LNCaP clone FGC (cell line): ENCODE data around the gene HIVEP3.

ENCODE experiments used
- DNase-seq: peaks from one replicate; pipeline ENCODE4 v3.0.0-alpha.2; 2011; ENCODE audit warnings: low read depth
- H3K4me3 ChIP-seq: 2 replicates; pipeline ENCODE4 v1.5.1; 2011; ENCODE audit warnings: mild to moderate bottlenecking, low read depth, low read length, control low read depth
- TF ChIP-seq, protein P1 (sequence below): IDR thresholded peaks from 2 replicates; pipeline ENCODE4 v1.5.1; 2012; ENCODE audit warnings: mild to moderate bottlenecking; ENCODE audit not compliant: control insufficient read depth, insufficient read depth; ENCODE audit errors: extremely low read depth

The HIVEP3 gene

DNA sequence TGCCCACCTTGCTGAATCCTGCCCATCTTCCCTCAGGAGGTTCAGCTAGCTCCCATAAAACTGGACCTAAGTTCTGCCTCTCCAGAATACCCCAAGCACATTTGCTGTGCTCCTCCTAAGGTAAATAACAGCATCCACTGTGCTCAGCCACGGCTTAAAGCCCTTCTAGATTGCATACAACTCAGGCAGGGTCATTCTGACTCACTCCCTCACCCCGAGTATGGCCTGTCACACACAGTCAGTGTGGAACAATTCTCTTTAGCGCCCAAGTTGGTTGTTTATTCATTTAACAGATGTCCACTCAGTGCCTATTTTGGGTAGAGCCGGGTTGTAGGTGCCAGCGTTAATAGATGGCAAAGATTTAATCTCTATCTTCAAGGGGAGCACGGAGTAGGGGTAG lies 286.8 kb downstream of the HIVEP3 start:
- H3K4me3 ChIP-seq: no peak overlapping the region
- TF ChIP-seq, protein P1, sequence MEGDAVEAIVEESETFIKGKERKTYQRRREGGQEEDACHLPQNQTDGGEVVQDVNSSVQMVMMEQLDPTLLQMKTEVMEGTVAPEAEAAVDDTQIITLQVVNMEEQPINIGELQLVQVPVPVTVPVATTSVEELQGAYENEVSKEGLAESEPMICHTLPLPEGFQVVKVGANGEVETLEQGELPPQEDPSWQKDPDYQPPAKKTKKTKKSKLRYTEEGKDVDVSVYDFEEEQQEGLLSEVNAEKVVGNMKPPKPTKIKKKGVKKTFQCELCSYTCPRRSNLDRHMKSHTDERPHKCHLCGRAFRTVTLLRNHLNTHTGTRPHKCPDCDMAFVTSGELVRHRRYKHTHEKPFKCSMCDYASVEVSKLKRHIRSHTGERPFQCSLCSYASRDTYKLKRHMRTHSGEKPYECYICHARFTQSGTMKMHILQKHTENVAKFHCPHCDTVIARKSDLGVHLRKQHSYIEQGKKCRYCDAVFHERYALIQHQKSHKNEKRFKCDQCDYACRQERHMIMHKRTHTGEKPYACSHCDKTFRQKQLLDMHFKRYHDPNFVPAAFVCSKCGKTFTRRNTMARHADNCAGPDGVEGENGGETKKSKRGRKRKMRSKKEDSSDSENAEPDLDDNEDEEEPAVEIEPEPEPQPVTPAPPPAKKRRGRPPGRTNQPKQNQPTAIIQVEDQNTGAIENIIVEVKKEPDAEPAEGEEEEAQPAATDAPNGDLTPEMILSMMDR: no peak
- no peak for DNase-seq

- no peak for DNase-seq
- no peak overlapping the region for H3K4me3 ChIP-seq
- TF ChIP-seq, protein P1: no peak
Measured at GRCh38 chr1:41631154-41631553, 287.6 kb downstream of the HIVEP3 start.

DNA sequence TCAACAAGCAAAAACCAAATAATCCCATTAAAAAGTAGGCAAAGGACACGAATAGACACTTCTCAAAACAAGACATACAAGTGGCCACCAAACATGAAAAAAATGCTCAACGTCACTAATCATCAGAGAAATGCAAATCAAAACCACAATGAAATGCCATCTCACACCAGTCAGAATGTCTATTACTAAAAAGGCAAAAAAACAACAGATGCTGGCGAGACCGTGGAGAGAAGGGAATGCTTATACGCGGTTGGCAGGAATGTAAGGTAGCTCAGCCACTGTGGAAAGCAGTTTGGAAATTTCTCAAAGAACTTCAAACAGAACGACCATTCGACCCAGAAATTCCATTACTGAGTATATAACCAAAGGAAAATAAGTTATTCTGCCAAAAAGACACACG lies 289.2 kb downstream of the HIVEP3 start:
- TF ChIP-seq, protein P1: no peak
- H3K4me3 ChIP-seq: no peak overlapping the region
- DNase-seq: no peak

DNA sequence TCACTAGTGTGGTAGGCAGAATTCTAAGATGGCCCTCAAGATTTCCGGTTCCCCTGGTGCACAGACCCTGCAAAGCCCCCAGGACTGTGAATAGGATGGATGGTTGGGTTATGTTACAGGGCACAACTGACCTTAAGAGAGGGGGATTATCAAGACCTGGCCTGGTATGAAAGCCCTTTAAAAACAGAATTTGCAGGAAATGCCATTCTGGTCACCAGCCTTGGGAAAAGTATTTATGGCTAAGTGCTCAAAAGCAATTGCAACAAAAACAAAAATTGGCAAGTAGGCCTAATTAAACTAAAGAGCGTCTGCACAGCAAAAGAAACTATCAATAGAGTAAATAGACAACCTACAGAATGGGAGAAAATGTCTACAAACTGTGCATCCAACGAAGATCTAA lies 289.6 kb downstream of the HIVEP3 start:
- no peak overlapping the region for H3K4me3 ChIP-seq
- TF ChIP-seq, protein P1: no peak
- no peak for DNase-seq

- no peak overlapping the region for H3K4me3 ChIP-seq
- DNase-seq: no peak
- TF ChIP-seq, protein P1: no peak
Measured at GRCh38 chr1:41627491-41628280, 291.0 kb downstream of the HIVEP3 start.

GRCh38 chr1:41626616-41627375 lies 291.9 kb downstream of the HIVEP3 start:
- no peak overlapping the region for H3K4me3 ChIP-seq
- no peak for DNase-seq
- TF ChIP-seq, protein P1: no peak
